IMR-90 (cell line): Measurements from ENCODE around the gene ATP4B. TPM values are rescaled to one million over a fixed set of nuclear protein-coding genes. Genes with fewer than 3 reads are reported as not detected.

ENCODE experiments used
- ATAC-seq: fragments of 200-7000 bp; cut with Tn5 transposase; 2 replicates; pipeline ENCODE4 v1.9.1; 2020; ENCODE audit warnings: low read depth, mild to moderate bottlenecking, moderate library complexity
- BruUV-seq: library from RNA; stranded (reverse); fragments of 400-500 nt; replicated peaks from 2 replicates; lab custom pipeline; 2021; lab: Mats Ljungman, UMichigan
- CTCF ChIA-PET: fragments of 300-600 bp; formaldehyde crosslinking; extraction: SDS; loops from one replicate; lab custom pipeline; 2021; ENCODE audit warnings: antibody characterized with exemption; lab: Yijun Ruan, JAX
- POLR2A ChIA-PET: fragments of 300-600 bp; sonication (Branson Sonifier 250); formaldehyde crosslinking; loops from one replicate; lab custom pipeline; 2022; ENCODE audit warnings: antibody characterized with exemption; ENCODE audit not compliant: unreplicated experiment; lab: Charles Lee
- DNase-seq: peaks from one replicate; pipeline ENCODE4 v3.0.0; 2013
- H2AFZ ChIP-seq: replicated peaks from 2 replicates; pipeline ENCODE3; 2013; ENCODE audit warnings: low read length, mild to moderate bottlenecking; ENCODE audit not compliant: poor library complexity
- H2AK5ac ChIP-seq: 2 replicates; pipeline ENCODE4 v1.6.1; 2013; ENCODE audit warnings: low read depth, low read length, inconsistent platforms
- H2AK9ac ChIP-seq: replicated peaks from 2 replicates; pipeline ENCODE3; 2013; ENCODE audit warnings: mild to moderate bottlenecking, low read depth, low read length, moderate library complexity; ENCODE audit not compliant: poor library complexity
- H2BK120ac ChIP-seq: 2 replicates; pipeline ENCODE4 v1.6.1; 2013; ENCODE audit warnings: low read depth, low read length, inconsistent platforms
- H2BK15ac ChIP-seq: 3 replicates; pipeline ENCODE4 v1.6.1; 2013; ENCODE audit warnings: low read depth, low read length, inconsistent platforms
- H2BK20ac ChIP-seq: 2 replicates; pipeline ENCODE4 v1.6.1; 2013; ENCODE audit warnings: low read depth, mild to moderate bottlenecking, inconsistent platforms, low read length, moderate library complexity
- H2BK5ac ChIP-seq: 2 replicates; pipeline ENCODE4 v1.6.1; 2013; ENCODE audit warnings: mild to moderate bottlenecking, low read depth, low read length, inconsistent platforms; ENCODE audit not compliant: poor library complexity, severe bottlenecking
- H3K14ac ChIP-seq: replicated peaks from 2 replicates; pipeline ENCODE4 v1.6.1; 2013; ENCODE audit warnings: low read depth, low read length, inconsistent platforms
- H3K18ac ChIP-seq: 2 replicates; pipeline ENCODE4 v1.6.1; 2013; ENCODE audit warnings: low read depth, low read length, control low read depth
- H3K23ac ChIP-seq: 2 replicates; pipeline ENCODE4 v1.6.1; 2013; ENCODE audit warnings: low read depth, low read length, inconsistent platforms
- H3K27ac ChIP-seq: 2 replicates; pipeline ENCODE4 v1.5.1; 2013; ENCODE audit warnings: mild to moderate bottlenecking, control low read depth, low read length; ENCODE audit not compliant: insufficient read depth
- H3K27me3 ChIP-seq: 2 replicates; pipeline ENCODE4 v1.6.1; 2013; ENCODE audit warnings: low read length; ENCODE audit not compliant: control insufficient read depth, insufficient read depth
- H3K36me3 ChIP-seq: 2 replicates; pipeline ENCODE4 v1.6.1; 2013; ENCODE audit warnings: low read length, mixed read lengths; ENCODE audit not compliant: control insufficient read depth, insufficient read depth
- H3K4ac ChIP-seq: 2 replicates; pipeline ENCODE4 v1.6.1; 2013; ENCODE audit warnings: low read depth, low read length, inconsistent platforms
- H3K4me1 ChIP-seq: 2 replicates; pipeline ENCODE4 v1.6.1; 2013; ENCODE audit warnings: low read length, mixed read lengths; ENCODE audit not compliant: control insufficient read depth, insufficient read depth
- H3K4me2 ChIP-seq: 2 replicates; pipeline ENCODE4 v1.6.1; 2013; ENCODE audit warnings: low read depth, mild to moderate bottlenecking, control low read depth, low read length, moderate library complexity
- H3K4me3 ChIP-seq: 2 replicates; pipeline ENCODE4 v1.5.1; 2013; ENCODE audit warnings: low read depth, mild to moderate bottlenecking, control low read depth, low read length, moderate library complexity; ENCODE audit not compliant: insufficient read depth
- H3K56ac ChIP-seq: 2 replicates; pipeline ENCODE4 v1.6.1; 2013; ENCODE audit warnings: low read length, inconsistent platforms; ENCODE audit not compliant: insufficient read depth; ENCODE audit errors: extremely low read depth
- H3K79me1 ChIP-seq, 2 experiments: 2 replicates each; pipeline ENCODE4 v1.6.1; 2013; ENCODE audit warnings: low read length in 2 of 2, inconsistent platforms in 1 of 2, low read depth in 1 of 2
- H3K9ac ChIP-seq: 2 replicates; pipeline ENCODE4 v1.6.1; 2013; ENCODE audit warnings: low read depth, low read length, control low read depth
- H3K9me1 ChIP-seq: 2 replicates; pipeline ENCODE4 v1.6.1; 2013; ENCODE audit warnings: low read length, inconsistent platforms; ENCODE audit not compliant: insufficient read depth
- H3K9me3 ChIP-seq: 2 replicates; pipeline ENCODE4 v1.6.1; 2013; ENCODE audit warnings: low read length; ENCODE audit not compliant: control insufficient read depth, insufficient read depth
- H4K20me1 ChIP-seq: 2 replicates; pipeline ENCODE4 v1.6.1; 2013; ENCODE audit warnings: low read length, inconsistent platforms; ENCODE audit not compliant: insufficient read depth
- H4K5ac ChIP-seq: 2 replicates; pipeline ENCODE4 v1.6.1; 2013; ENCODE audit warnings: mild to moderate bottlenecking, low read depth, low read length, control low read depth
- H4K8ac ChIP-seq, 2 experiments: 2 replicates each; pipeline ENCODE4 v1.6.1; 2013; ENCODE audit warnings: low read depth in 2 of 2, low read length in 2 of 2, control low read depth in 1 of 2, inconsistent platforms in 1 of 2
- H4K91ac ChIP-seq: 2 replicates; pipeline ENCODE4 v1.6.1; 2013; ENCODE audit warnings: low read depth, low read length, inconsistent platforms; ENCODE audit not compliant: insufficient read depth
- BHLHE40 ChIP-seq: fragments of 150-350 bp; IDR thresholded peaks from 2 replicates; pipeline ENCODE4 v1.6.1; 2016; ENCODE audit warnings: mild to moderate bottlenecking, low read depth, low read length
- CEBPB ChIP-seq: IDR thresholded peaks from 2 replicates; pipeline ENCODE4 v1.6.1; 2012; ENCODE audit warnings: low read depth, low read length, improper control_type of control experiment
- CHD1 ChIP-seq: IDR thresholded peaks from 2 replicates; pipeline ENCODE4 v1.6.1; 2012; ENCODE audit warnings: low read depth, low read length, improper control_type of control experiment
- CTCF ChIP-seq: conservative IDR thresholded peaks from 2 replicates; pipeline ENCODE4 v1.5.1; 2012; ENCODE audit warnings: mild to moderate bottlenecking, low read depth, low read length, improper control_type of control experiment
- FOS ChIP-seq: fragments of 150-350 bp; IDR thresholded peaks from 2 replicates; pipeline ENCODE4 v1.6.1; 2016; ENCODE audit warnings: low read depth, low read length
- MAFK ChIP-seq: IDR thresholded peaks from 2 replicates; pipeline ENCODE4 v1.6.1; 2012; ENCODE audit warnings: low read depth, low read length, improper control_type of control experiment
- MAZ ChIP-seq: IDR thresholded peaks from 2 replicates; pipeline ENCODE4 v1.6.1; 2012; ENCODE audit warnings: low read depth, mild to moderate bottlenecking, low read length, improper control_type of control experiment, moderate library complexity, borderline replicate concordance
- MXI1 ChIP-seq: IDR thresholded peaks from 2 replicates; pipeline ENCODE4 v1.6.1; 2012; ENCODE audit warnings: low read depth, mild to moderate bottlenecking, low read length, moderate library complexity, borderline replicate concordance
- NFE2L2 ChIP-seq: fragments of 150-350 bp; IDR thresholded peaks from 2 replicates; pipeline ENCODE4 v1.6.1; 2016; ENCODE audit warnings: low read depth, mild to moderate bottlenecking, low read length
- POLR2A ChIP-seq: IDR thresholded peaks from 2 replicates; pipeline ENCODE4 v1.6.1; 2012; ENCODE audit warnings: mild to moderate bottlenecking, low read depth, low read length
- RAD21 ChIP-seq: IDR thresholded peaks from 2 replicates; pipeline ENCODE4 v1.6.1; 2012; ENCODE audit warnings: low read length, improper control_type of control experiment
- RCOR1 ChIP-seq: IDR thresholded peaks from 2 replicates; pipeline ENCODE4 v1.6.1; 2012; ENCODE audit warnings: mild to moderate bottlenecking, low read length, improper control_type of control experiment; ENCODE audit not compliant: insufficient replicate concordance
- RFX5 ChIP-seq: IDR thresholded peaks from 2 replicates; pipeline ENCODE4 v1.8.0; 2012; ENCODE audit warnings: low read depth, mild to moderate bottlenecking, low read length, moderate library complexity
- SMC3 ChIP-seq: fragments of 150-350 bp; IDR thresholded peaks from 2 replicates; pipeline ENCODE4 v1.6.1; 2016; ENCODE audit warnings: low read depth, mild to moderate bottlenecking, antibody characterized with exemption, low read length, moderate library complexity
- WGBS, 2 experiments: methylation state at CpG; one replicate each; pipeline versions ENCODE4 v1.1.5 to v1.1.7; 2013; ENCODE audit warnings: missing lambda C conversion rate in 2 of 2; ENCODE audit not compliant: insufficient read length in 1 of 2; ENCODE audit errors: extremely low coverage in 2 of 2; 5-methylcytosine and 5-hydroxymethylcytosine counted together
- dilution Hi-C: fragments of 300-500 bp; cut with HindIII; formaldehyde crosslinking; loops from one replicate; pipeline ENCODE4 v1.14.3; 2018; ENCODE audit warnings: low sequenced_read_pairs; ENCODE audit not compliant: unreplicated experiment
- in situ Hi-C: fragments of 300-500 bp; cut with MboI; formaldehyde crosslinking; loops from 3 replicates; pipeline ENCODE4 v1.14.3; 2019; ENCODE audit warnings: low sequenced_read_pairs, inconsistent platforms, mixed read lengths
- intact Hi-C: fragments of 100-400 bp; cut with micrococcal nuclease; formaldehyde crosslinking; loops from 2 replicates; pipeline ENCODE4 v1.10.0; 2022
- polyA plus RNA-seq, 3 experiments: library from polyadenylated mRNA; depleted of rRNA; stranded (reverse); fragments of >200 nt; gene quantifications; 2 replicates each; pipeline ENCODE4 v1.2.3, GENCODE V29; 2012; ENCODE audit warnings: low replicate concordance in 1 of 3
- total RNA-seq: library from RNA; depleted of rRNA; stranded (reverse); fragments of >200 nt; gene quantifications from 2 replicates; pipeline ENCODE4 v1.2.3, GENCODE V29; 2012
- TF ChIP-seq, protein P1 (sequence below): fragments of 150-350 bp; IDR thresholded peaks from 2 replicates; pipeline ENCODE4 v1.6.1; 2017; ENCODE audit warnings: mild to moderate bottlenecking, antibody characterized with exemption, low read length, low read depth
- TF ChIP-seq, protein P2 (sequence below): fragments of 150-350 bp; IDR thresholded peaks from 2 replicates; pipeline ENCODE4 v1.6.1; 2016; ENCODE audit warnings: low read depth, mild to moderate bottlenecking, low read length, moderate library complexity, borderline replicate concordance

ATP4B gene
- total and polyA plus RNA-seq, 2 of the 4 experiments (the other 2 are of a cell fraction): not detected

GRCh38 chr13:113624235-113624587 is 33.8 kb downstream of the ATP4B start:
- no peak overlapping the region for H4K8ac ChIP-seq
- H2AK5ac ChIP-seq: 0 out of 2 replicates have a peak overlapping the region, but pooled peaks have one; percentile 0
- no peak overlapping the region for H2BK20ac ChIP-seq
- no peak overlapping the region for H3K9ac ChIP-seq
- no peaks in the 10 kb centered on the region for H3K27me3 ChIP-seq
- no peak overlapping the region for H3K56ac ChIP-seq
- ATAC-seq: no peak
- H3K36me3 ChIP-seq: peaks cover 32% of the 10 kb centered on the region
- peaks cover 13% of the 10 kb centered on the region for H3K4me1 ChIP-seq
- DNase-seq: no peak
- no peak overlapping the region for H2BK15ac ChIP-seq
- dilution Hi-C loops: no loop called here
- in situ Hi-C loops: no loop called here
- peaks cover 23 to 70% of the 10 kb centered on the region in 2 experiments for H3K79me1 ChIP-seq
- no peak overlapping the region for H3K14ac ChIP-seq
- no peak overlapping the region for H3K4ac ChIP-seq
- no peak overlapping the region for H2BK5ac ChIP-seq
- H3K18ac ChIP-seq: no peak overlapping the region
- H3K27ac ChIP-seq: no peak overlapping the region
- H2AK9ac ChIP-seq: no peak overlapping the region
- no peak overlapping the region for H4K91ac ChIP-seq
- no peak overlapping the region for H3K23ac ChIP-seq
- H3K9me1 ChIP-seq: peaks cover 15% of the 10 kb centered on the region
- H4K20me1 ChIP-seq: peaks cover 68% of the 10 kb centered on the region
- no TSS peak for BruUV-seq
- H4K5ac ChIP-seq: no peak overlapping the region
- no peak overlapping the region for H2AFZ ChIP-seq
- H2BK120ac ChIP-seq: no peak overlapping the region
- intact Hi-C loops: no loop called here
- WGBS, 2 experiments: 95% methylated on average over 9 of the region's 9 CpGs; no CpG with 5 or more reads in 1 of the 2 experiments
- H3K4me2 ChIP-seq: no peak overlapping the region
- ChIA-PET POLR2A (no interaction called here), CTCF (no interaction called here)
- no peak for TF ChIP-seq MXI1
- no peak for TF ChIP-seq POLR2A
- TF ChIP-seq CHD1: no peak
- no peak for TF ChIP-seq SMC3
- no peak for TF ChIP-seq BHLHE40
- no peak for TF ChIP-seq MAZ
- TF ChIP-seq RCOR1: no peak
- TF ChIP-seq CTCF: no peak
- TF ChIP-seq NFE2L2: no peak
- TF ChIP-seq, protein P1, sequence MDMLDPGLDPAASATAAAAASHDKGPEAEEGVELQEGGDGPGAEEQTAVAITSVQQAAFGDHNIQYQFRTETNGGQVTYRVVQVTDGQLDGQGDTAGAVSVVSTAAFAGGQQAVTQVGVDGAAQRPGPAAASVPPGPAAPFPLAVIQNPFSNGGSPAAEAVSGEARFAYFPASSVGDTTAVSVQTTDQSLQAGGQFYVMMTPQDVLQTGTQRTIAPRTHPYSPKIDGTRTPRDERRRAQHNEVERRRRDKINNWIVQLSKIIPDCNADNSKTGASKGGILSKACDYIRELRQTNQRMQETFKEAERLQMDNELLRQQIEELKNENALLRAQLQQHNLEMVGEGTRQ: no peak
- TF ChIP-seq, protein P2, sequence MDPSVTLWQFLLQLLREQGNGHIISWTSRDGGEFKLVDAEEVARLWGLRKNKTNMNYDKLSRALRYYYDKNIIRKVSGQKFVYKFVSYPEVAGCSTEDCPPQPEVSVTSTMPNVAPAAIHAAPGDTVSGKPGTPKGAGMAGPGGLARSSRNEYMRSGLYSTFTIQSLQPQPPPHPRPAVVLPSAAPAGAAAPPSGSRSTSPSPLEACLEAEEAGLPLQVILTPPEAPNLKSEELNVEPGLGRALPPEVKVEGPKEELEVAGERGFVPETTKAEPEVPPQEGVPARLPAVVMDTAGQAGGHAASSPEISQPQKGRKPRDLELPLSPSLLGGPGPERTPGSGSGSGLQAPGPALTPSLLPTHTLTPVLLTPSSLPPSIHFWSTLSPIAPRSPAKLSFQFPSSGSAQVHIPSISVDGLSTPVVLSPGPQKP: no peak
- no peak for TF ChIP-seq CEBPB
- TF ChIP-seq FOS: no peak
- TF ChIP-seq RAD21: no peak
- TF ChIP-seq MAFK: no peak
- TF ChIP-seq RFX5: no peak
- no peaks in the 10 kb centered on the region for H3K9me3 ChIP-seq
- no peak overlapping the region for H3K4me3 ChIP-seq
